SK-N-SH (cell line): ENCODE results near the gene MAMLD1. TPM values are rescaled to one million over a fixed set of nuclear protein-coding genes. Genes with fewer than 3 reads are reported as not detected.

ENCODE experiments used
- CTCF ChIA-PET: fragments of 300-600, 350-600 bp; formaldehyde crosslinking; extraction: SDS; loops from one replicate; lab custom pipeline; 2021; lab: Yijun Ruan, JAX
- POLR2A ChIA-PET: fragments of 350-600 bp; sonication (Branson Sonifier 250); formaldehyde crosslinking; extraction: SDS; loops from one replicate; lab custom pipeline; 2020; ENCODE audit warnings: antibody characterized with exemption, inconsistent platforms; lab: Yijun Ruan, JAX
- DNase-seq: peaks from one replicate; pipeline ENCODE4 v3.0.0; 2012
- H2AFZ ChIP-seq: fragments of 200-600 bp; sonication (generic); 2 replicates; pipeline ENCODE4 v1.8.1; 2016; ENCODE audit warnings: antibody characterized with exemption, mild to moderate bottlenecking, low read depth
- H3F3A ChIP-seq: fragments of 200-600 bp; sonication (generic); replicated peaks from 2 replicates; pipeline ENCODE3; 2016; ENCODE audit warnings: antibody characterized with exemption, mild to moderate bottlenecking; ENCODE audit not compliant: insufficient read depth
- H3K27ac ChIP-seq, 2 experiments: fragments of 200-500 bp in 1 of 2; fragments of 200-600 bp in 1 of 2; sonication (Bioruptor generic) in 1 of 2; sonication (generic), shearing (Covaris generic) in 1 of 2; 2 replicates each; pipeline versions ENCODE4 v1.5.1 to v1.6.1; 2014 to 2016; ENCODE audit warnings: low read depth in 2 of 2, inconsistent platforms in 1 of 2, low read length in 1 of 2, mild to moderate bottlenecking in 1 of 2, mixed read lengths in 1 of 2
- H3K27me3 ChIP-seq: fragments of 200-600 bp; sonication (generic), shearing (Covaris generic); 2 replicates; pipeline ENCODE4 v1.6.1; 2016; ENCODE audit warnings: mixed run types; ENCODE audit not compliant: insufficient read depth
- H3K36me3 ChIP-seq, 2 experiments: fragments of 200-500 bp in 1 of 2; fragments of 200-600 bp in 1 of 2; sonication (Bioruptor generic) in 1 of 2; sonication (generic) in 1 of 2; replicated peaks in 1 of 2; 2 replicates each; pipeline versions ENCODE3 to v1.5.1; 2014 to 2016; ENCODE audit warnings: low read length in 1 of 2, mild to moderate bottlenecking in 1 of 2; ENCODE audit not compliant: insufficient read depth in 2 of 2, control insufficient read depth in 1 of 2
- H3K4me1 ChIP-seq, 2 experiments: fragments of 200-500 bp in 1 of 2; fragments of 200-600 bp in 1 of 2; sonication (Bioruptor generic) in 1 of 2; sonication (generic), shearing (Covaris generic) in 1 of 2; 2 replicates each; pipeline versions ENCODE4 v1.5.1 to v1.6.1; 2014 to 2016; ENCODE audit warnings: low read depth in 1 of 2, low read length in 1 of 2, mixed run types in 1 of 2; ENCODE audit not compliant: insufficient read depth in 2 of 2, control insufficient read depth in 1 of 2
- H3K4me2 ChIP-seq: fragments of 200-600 bp; sonication (generic), shearing (Covaris generic); 2 replicates; pipeline ENCODE4 v1.6.1; 2017; ENCODE audit warnings: mixed run types
- H3K4me3 ChIP-seq, 2 experiments: fragments of 200-500 bp in 1 of 2; fragments of 200-600 bp in 1 of 2; sonication (Bioruptor generic) in 1 of 2; sonication (generic), shearing (Covaris generic) in 1 of 2; 2 replicates each; pipeline versions ENCODE4 v1.5.1 to v1.8.1; 2014 to 2016; ENCODE audit warnings: low read depth in 2 of 2, inconsistent platforms in 1 of 2, low read length in 1 of 2, mild to moderate bottlenecking in 1 of 2, mixed read lengths in 1 of 2, moderate library complexity in 1 of 2
- H3K79me2 ChIP-seq: fragments of 200-600 bp; sonication (generic); 2 replicates; pipeline ENCODE4 v1.8.1; 2017; ENCODE audit warnings: mild to moderate bottlenecking; ENCODE audit not compliant: insufficient read depth
- H3K9ac ChIP-seq: fragments of 200-600 bp; sonication (generic); 2 replicates; pipeline ENCODE4 v1.6.1; 2017; ENCODE audit warnings: mixed run types
- H3K9me2 ChIP-seq: fragments of 200-600 bp; sonication (generic); 2 replicates; pipeline ENCODE4 v1.6.1; 2017; ENCODE audit warnings: mixed run types
- H3K9me3 ChIP-seq: fragments of 200-600 bp; sonication (generic); 2 replicates; pipeline ENCODE4 v1.6.1; 2017; ENCODE audit warnings: mixed run types, mild to moderate bottlenecking, moderate library complexity
- H4K20me1 ChIP-seq: fragments of 200-600 bp; sonication (generic); 2 replicates; pipeline ENCODE4 v1.6.1; 2017; ENCODE audit warnings: mild to moderate bottlenecking, mixed run types; ENCODE audit not compliant: insufficient read depth
- EP300 ChIP-seq, 2 experiments: IDR thresholded peaks; 2 replicates each; pipeline versions ENCODE4 v1.4.0 to v1.6.1; 2012; ENCODE audit warnings: borderline replicate concordance in 1 of 2, low read depth in 1 of 2, low read length in 1 of 2
- EZH2phosphoT487 ChIP-seq: fragments of 200-600 bp; sonication (generic); IDR thresholded peaks from 2 replicates; pipeline ENCODE4 v1.6.1; 2017; ENCODE audit warnings: low read depth, mixed run types, mild to moderate bottlenecking, antibody characterized with exemption, moderate library complexity, borderline replicate concordance
- FOSL2 ChIP-seq: IDR thresholded peaks from 2 replicates; pipeline ENCODE4 v1.4.0; 2012; ENCODE audit warnings: low read depth, mild to moderate bottlenecking, moderate library complexity, borderline replicate concordance
- FOXM1 ChIP-seq: IDR thresholded peaks from 2 replicates; pipeline ENCODE4 v1.4.0; 2012; ENCODE audit warnings: low read depth, mild to moderate bottlenecking
- GATA2 ChIP-seq: sonication (generic); formaldehyde crosslinking; IDR thresholded peaks from 2 replicates; pipeline ENCODE4 v1.5.0; 2020; ENCODE audit warnings: mild to moderate bottlenecking, missing genetic modification reagents
- IRF3 ChIP-seq: fragments of 150-350 bp; IDR thresholded peaks from 2 replicates; pipeline ENCODE4 v1.6.1; 2016; ENCODE audit warnings: mild to moderate bottlenecking, low read depth, low read length
- MEF2A ChIP-seq: IDR thresholded peaks from 2 replicates; pipeline ENCODE4 v1.4.0; 2012; ENCODE audit warnings: low read depth, borderline replicate concordance
- NRF1 ChIP-seq: IDR thresholded peaks from 2 replicates; pipeline ENCODE4 v1.6.1; 2012; ENCODE audit warnings: low read depth, mild to moderate bottlenecking, low read length
- PBX3 ChIP-seq: IDR thresholded peaks from 2 replicates; pipeline ENCODE4; 2012
- RAD21 ChIP-seq: IDR thresholded peaks from 2 replicates; pipeline ENCODE4 v1.6.1; 2012; ENCODE audit warnings: mild to moderate bottlenecking, low read length
- RCOR1 ChIP-seq: fragments of 150-350 bp; IDR thresholded peaks from 2 replicates; pipeline ENCODE4 v1.6.1; 2017; ENCODE audit warnings: antibody characterized with exemption, low read length
- RXRA ChIP-seq: IDR thresholded peaks from 2 replicates; pipeline ENCODE4 v1.4.0; 2012; ENCODE audit warnings: low read depth, mild to moderate bottlenecking, borderline replicate concordance
- TEAD4 ChIP-seq: IDR thresholded peaks from 2 replicates; pipeline ENCODE4 v1.4.0; 2012; ENCODE audit warnings: mild to moderate bottlenecking, borderline replicate concordance; ENCODE audit not compliant: insufficient read depth
- USF1 ChIP-seq: IDR thresholded peaks from 2 replicates; pipeline ENCODE4 v1.4.0; 2012; ENCODE audit warnings: low read depth, borderline replicate concordance
- USF2 ChIP-seq: fragments of 150-350 bp; IDR thresholded peaks from 2 replicates; pipeline ENCODE4 v1.6.1; 2017; ENCODE audit warnings: antibody characterized with exemption, low read length, low read depth, borderline replicate concordance
- YY1 ChIP-seq: IDR thresholded peaks from 2 replicates; pipeline ENCODE4 v1.4.0; 2012; ENCODE audit warnings: low read depth, mild to moderate bottlenecking
- ZBTB33 ChIP-seq: IDR thresholded peaks from 2 replicates; pipeline ENCODE4 v1.4.0; 2012; ENCODE audit warnings: low read depth, borderline replicate concordance
- WGBS: methylation state at CpG from one replicate; pipeline ENCODE4 v1.1.6; 2017; ENCODE audit warnings: low lambda C conversion rate; 5-methylcytosine and 5-hydroxymethylcytosine counted together
- polyA plus RNA-seq, 3 experiments: library from polyadenylated mRNA; depleted of rRNA; stranded (reverse); fragments of >200 nt; gene quantifications; 2 replicates each; pipeline ENCODE4 v1.2.3, GENCODE V29; 2012

Gene MAMLD1
- polyA plus RNA-seq, 1 of the 3 experiments (the other 2 are of a cell fraction) = 4.4 TPM

GRCh38 chrX:150472306-150472705, 109.2 kb downstream of the MAMLD1 start:
- H3K27me3 ChIP-seq = no peaks in the 10 kb centered on the region
- H3K9me3 ChIP-seq = no peaks in the 10 kb centered on the region
- 50% methylated on average over 4 of the region's 4 CpGs for WGBS
- H3K27ac ChIP-seq = no peak overlapping the region
- no peak overlapping the region for H3K9ac ChIP-seq
- no peaks in the 10 kb centered on the region for H3F3A ChIP-seq
- no peak overlapping the region for H3K4me2 ChIP-seq
- H3K4me1 ChIP-seq = no peaks in the 10 kb centered on the region
- no peak for DNase-seq
- H2AFZ ChIP-seq = no peak overlapping the region
- no peaks in the 10 kb centered on the region for H3K36me3 ChIP-seq
- CTCF ChIA-PET = interaction anchor here (1.2 to 1.3 kb wide), 2 partner anchors 13 to 21 kb away, joined by 4 read pairs; no protein-coding TSS in a partner anchor
- H3K9me2 ChIP-seq = no peaks in the 10 kb centered on the region
- POLR2A ChIA-PET = no interaction called here
- no peaks in the 10 kb centered on the region for H4K20me1 ChIP-seq
- H3K79me2 ChIP-seq = no peaks in the 10 kb centered on the region
- no peak overlapping the region for H3K4me3 ChIP-seq
- TF ChIP-seq RXRA (no peak), RAD21 (no peak), USF1 (no peak), USF2 (no peak), GATA2 (CRISPR knock-in tag) (no peak), FOSL2 (no peak), ZBTB33 (no peak), MEF2A (no peak), FOXM1 (no peak), YY1 (no peak), NRF1 (no peak)

GRCh38 chrX:150473371-150473770, 110.3 kb downstream of the MAMLD1 start:
- CTCF ChIA-PET = no interaction called here
- H3K79me2 ChIP-seq = no peaks in the 10 kb centered on the region
- POLR2A ChIA-PET = no interaction called here
- no peak overlapping the region for H3K27ac ChIP-seq
- no peaks in the 10 kb centered on the region for H3K27me3 ChIP-seq
- no peak overlapping the region for H3K4me2 ChIP-seq
- H3K9me3 ChIP-seq = no peaks in the 10 kb centered on the region
- H2AFZ ChIP-seq = no peak overlapping the region
- no peaks in the 10 kb centered on the region for H3K9me2 ChIP-seq
- H3K4me3 ChIP-seq = no peak overlapping the region
- WGBS = 55% methylated on average over 8 of the region's 8 CpGs
- no peak for DNase-seq
- H4K20me1 ChIP-seq = no peaks in the 10 kb centered on the region
- no peak overlapping the region for H3K9ac ChIP-seq
- H3K36me3 ChIP-seq = no peaks in the 10 kb centered on the region
- no peaks in the 10 kb centered on the region for H3K4me1 ChIP-seq
- H3F3A ChIP-seq = no peaks in the 10 kb centered on the region
- TF ChIP-seq FOXM1 (no peak), PBX3 (no peak), EZH2phosphoT487 (no peak), IRF3 (no peak), USF2 (no peak), RCOR1 (no peak), EP300 (IDR thresholded peaks at IDR 0.05; ENCODE audit: borderline replicate concordance in 1 of 2, low read depth in 1 of 2, low read length in 1 of 2) (no peak), TEAD4 (no peak), USF1 (no peak)
